ENCODE results near the gene PYGO2.

- TF ChIP-seq, protein P1, sequence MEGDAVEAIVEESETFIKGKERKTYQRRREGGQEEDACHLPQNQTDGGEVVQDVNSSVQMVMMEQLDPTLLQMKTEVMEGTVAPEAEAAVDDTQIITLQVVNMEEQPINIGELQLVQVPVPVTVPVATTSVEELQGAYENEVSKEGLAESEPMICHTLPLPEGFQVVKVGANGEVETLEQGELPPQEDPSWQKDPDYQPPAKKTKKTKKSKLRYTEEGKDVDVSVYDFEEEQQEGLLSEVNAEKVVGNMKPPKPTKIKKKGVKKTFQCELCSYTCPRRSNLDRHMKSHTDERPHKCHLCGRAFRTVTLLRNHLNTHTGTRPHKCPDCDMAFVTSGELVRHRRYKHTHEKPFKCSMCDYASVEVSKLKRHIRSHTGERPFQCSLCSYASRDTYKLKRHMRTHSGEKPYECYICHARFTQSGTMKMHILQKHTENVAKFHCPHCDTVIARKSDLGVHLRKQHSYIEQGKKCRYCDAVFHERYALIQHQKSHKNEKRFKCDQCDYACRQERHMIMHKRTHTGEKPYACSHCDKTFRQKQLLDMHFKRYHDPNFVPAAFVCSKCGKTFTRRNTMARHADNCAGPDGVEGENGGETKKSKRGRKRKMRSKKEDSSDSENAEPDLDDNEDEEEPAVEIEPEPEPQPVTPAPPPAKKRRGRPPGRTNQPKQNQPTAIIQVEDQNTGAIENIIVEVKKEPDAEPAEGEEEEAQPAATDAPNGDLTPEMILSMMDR (conservative IDR thresholded peaks at IDR 0.05; ENCODE audit: low read length) = no peak
- TF ChIP-seq EZH2phosphoT487 (IDR thresholded peaks at IDR 0.05; ENCODE audit: borderline replicate concordance) = no peak
Observed at GRCh38 chr1:154960446-154961136, 991 bp downstream of the PYGO2 start.
